Measurements from ENCODE around the gene PEX12.

PEX12 gene

GRCh38 chr17:35597604-35598003 lies 19.2 kb upstream of the PEX12 start:
- H3K4me3 ChIP-seq (IDR thresholded peaks at IDR 0.05; ENCODE audit: insufficient read depth, low read depth, low read length) = no peak overlapping the region
- H3K36me3 ChIP-seq (ENCODE audit: insufficient read depth) = 0 out of 2 replicates have a peak, but pooled peaks cover 4% of the 10 kb centered on the region
- no peak overlapping the region for H3K4me2 ChIP-seq
- H4K20me1 ChIP-seq (ENCODE audit: insufficient read depth) = no peaks in the 10 kb centered on the region
- no peak for TF ChIP-seq CTCF (conservative IDR thresholded peaks at IDR 0.05; ENCODE audit: low read depth, low read length)
- no peak overlapping the region for H3K9ac ChIP-seq
- H3K27ac ChIP-seq = no peak overlapping the region
- H2AFZ ChIP-seq (ENCODE audit: low read depth) = no peak overlapping the region
- H3K4me1 ChIP-seq (ENCODE audit: low read depth, poor library complexity, severe bottlenecking) = no peaks in the 10 kb centered on the region
- peaks cover 5% of the 10 kb centered on the region for H3K79me2 ChIP-seq (ENCODE audit: insufficient read depth, low read depth)
- no peaks in the 10 kb centered on the region for H3K27me3 ChIP-seq (ENCODE audit: insufficient read depth, low read depth)

- Histone ChIP-seq H3K27me3 (ENCODE audit: insufficient read depth, low read depth) (no peaks in the 10 kb centered on the region), H3K36me3 (ENCODE audit: insufficient read depth) (0 out of 2 replicates have a peak, but pooled peaks cover 4% of the 10 kb centered on the region), H3K9ac (no peak overlapping the region), H3K4me1 (ENCODE audit: low read depth, poor library complexity, severe bottlenecking) (no peaks in the 10 kb centered on the region), H4K20me1 (ENCODE audit: insufficient read depth) (no peaks in the 10 kb centered on the region), H3K27ac (no peak overlapping the region), H3K79me2 (ENCODE audit: insufficient read depth, low read depth) (peaks cover 12% of the 10 kb centered on the region), H3K4me3 (IDR thresholded peaks at IDR 0.05; ENCODE audit: insufficient read depth, low read depth, low read length) (no peak overlapping the region), H3K4me2 (no peak overlapping the region), H2AFZ (ENCODE audit: low read depth) (no peak overlapping the region)
- TF ChIP-seq CTCF (conservative IDR thresholded peaks at IDR 0.05; ENCODE audit: low read depth, low read length) = no peak
These were observed 18.3 kb upstream of the PEX12 start for GRCh38 chr17:35596530-35597233.

- Histone ChIP-seq H3K9ac (no peak overlapping the region), H2AFZ (ENCODE audit: low read depth) (no peak overlapping the region), H3K79me2 (ENCODE audit: insufficient read depth, low read depth) (peaks cover 18% of the 10 kb centered on the region), H3K27me3 (ENCODE audit: insufficient read depth, low read depth) (no peaks in the 10 kb centered on the region), H4K20me1 (ENCODE audit: insufficient read depth) (no peaks in the 10 kb centered on the region), H3K36me3 (ENCODE audit: insufficient read depth) (0 out of 2 replicates have a peak, but pooled peaks cover 4% of the 10 kb centered on the region), H3K4me3 (IDR thresholded peaks at IDR 0.05; ENCODE audit: insufficient read depth, low read depth, low read length) (no peak overlapping the region), H3K4me2 (no peak overlapping the region), H3K27ac (no peak overlapping the region), H3K4me1 (ENCODE audit: low read depth, poor library complexity, severe bottlenecking) (no peaks in the 10 kb centered on the region)
- TF ChIP-seq CTCF (conservative IDR thresholded peaks at IDR 0.05; ENCODE audit: low read depth, low read length) = no peak
These were observed 17.7 kb upstream of the PEX12 start for GRCh38 chr17:35596072-35596471.

GRCh38 chr17:35588196-35588920 lies 10.0 kb upstream of the PEX12 start:
- Histone ChIP-seq H3K9ac (peak overlapping the region; percentile 92; the same call in 1 of the 2 replicates), H2AFZ (ENCODE audit: low read depth) (no peak overlapping the region)

More at GRCh38 chr17:35588196-35588920, 10.0 kb upstream of the PEX12 start:
- Histone ChIP-seq H3K27ac (no peak overlapping the region; the same call in 1 of the 2 replicates), H4K20me1 (ENCODE audit: insufficient read depth) (no peaks in the 10 kb centered on the region), H3K4me1 (ENCODE audit: low read depth, poor library complexity, severe bottlenecking) (peaks cover 20% of the 10 kb centered on the region), H3K4me2 (peak overlapping the region; percentile 66), H3K4me3 (IDR thresholded peaks at IDR 0.05; ENCODE audit: insufficient read depth, low read depth, low read length) (no peak overlapping the region), H3K79me2 (ENCODE audit: insufficient read depth, low read depth) (peaks cover 47% of the 10 kb centered on the region), H3K36me3 (ENCODE audit: insufficient read depth) (no peaks in the 10 kb centered on the region), H3K27me3 (ENCODE audit: insufficient read depth, low read depth) (no peaks in the 10 kb centered on the region)
- TF ChIP-seq CTCF (conservative IDR thresholded peaks at IDR 0.05; ENCODE audit: low read depth, low read length) = no peak
